HG03354 (cell line): Measurements from ENCODE around the gene PSTPIP2.
"Not testable (repeated sequence)": the region's sequence is repeated elsewhere in the genome, so short reads cannot be mapped to it uniquely, and the experiment has no call there.

Source experiments
- ATAC-seq: cut with Tn5 transposase; IDR thresholded peaks from one replicate; pipeline ENCODE4 v1.9.1; 2021; ENCODE audit warnings: mild to moderate bottlenecking; ENCODE audit not compliant: unreplicated experiment, poor library complexity, severe bottlenecking

Gene PSTPIP2

DNA sequence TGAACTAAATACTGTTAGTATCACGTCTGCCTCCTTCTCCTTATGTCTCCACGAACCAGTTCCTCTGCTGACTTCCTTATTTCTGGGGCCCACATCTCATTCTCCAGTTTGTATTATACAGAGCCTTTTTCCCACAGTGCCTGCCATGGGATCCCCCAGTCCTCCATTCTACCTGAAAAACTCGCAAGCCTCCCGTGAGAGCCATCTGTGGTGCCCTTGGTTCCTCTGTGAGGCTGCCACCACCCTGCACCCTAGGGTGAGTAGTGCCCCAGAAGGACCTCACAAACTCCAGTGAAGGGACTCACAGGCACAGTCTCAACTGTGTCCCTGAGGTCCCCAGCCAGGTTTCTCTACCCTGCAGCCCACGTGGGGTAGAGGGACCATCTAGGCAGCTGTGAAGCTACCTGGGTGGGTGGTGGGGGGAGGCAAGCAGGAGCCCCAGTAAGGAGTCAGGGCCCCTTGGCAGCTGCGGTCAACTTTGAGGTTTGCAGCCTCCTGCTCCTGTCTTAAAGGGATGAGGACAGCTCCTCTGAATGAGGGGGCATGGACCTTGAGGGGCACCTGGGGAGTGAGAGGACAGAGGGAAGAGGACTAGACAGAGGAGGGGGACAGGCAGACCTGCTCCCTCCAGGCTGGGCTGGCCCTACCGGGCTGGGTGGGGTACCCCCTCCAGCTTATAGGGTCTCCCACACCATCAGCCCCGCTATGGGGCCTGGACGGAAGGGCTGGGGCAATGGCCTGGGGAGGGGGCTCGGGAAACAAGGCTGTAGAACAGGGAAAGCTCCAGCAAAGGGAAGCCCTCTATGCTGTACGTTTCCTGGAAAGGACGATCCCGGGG is 1.0 kb downstream of the PSTPIP2 start:
- peak; percentile 1 for ATAC-seq

DNA sequence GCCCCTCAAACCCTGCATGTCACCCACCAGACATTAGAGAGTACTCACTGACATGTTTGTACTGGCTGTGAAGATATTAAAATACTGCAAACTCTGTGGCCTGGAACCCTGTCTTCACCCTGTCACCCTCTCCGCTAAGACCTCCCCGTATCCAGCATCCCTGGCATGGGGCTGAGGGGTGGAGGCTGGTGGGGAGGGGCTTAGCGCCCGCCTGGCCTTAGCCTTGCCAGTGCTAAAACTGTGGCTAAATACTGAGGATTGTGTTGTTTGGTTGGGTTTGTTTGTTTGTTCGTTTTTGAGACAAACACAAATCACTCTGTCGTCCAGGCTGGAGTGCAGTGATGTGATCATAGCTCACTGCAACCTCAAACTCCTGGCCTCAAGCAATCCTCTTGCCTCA is 1.8 kb downstream of the PSTPIP2 start:
- ATAC-seq = no peak

DNA sequence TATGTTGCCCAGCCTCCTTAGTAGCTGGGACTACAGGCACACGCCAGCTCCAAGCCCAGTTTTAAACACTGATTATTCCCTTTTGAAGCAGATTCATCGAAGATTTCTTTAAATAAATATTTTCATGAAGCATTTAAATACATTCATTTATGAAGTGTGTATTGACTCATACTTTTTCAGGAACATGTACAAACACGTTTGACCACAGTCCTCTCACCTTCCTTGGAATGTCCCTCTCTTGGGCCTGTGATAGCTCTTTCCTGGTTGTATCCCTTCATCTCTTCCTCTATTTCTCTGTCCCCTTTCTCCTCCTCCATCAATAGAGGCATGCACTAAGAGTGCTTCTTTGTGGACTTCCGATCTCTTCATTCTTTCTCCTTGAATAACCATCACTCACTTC is 2.5 kb downstream of the PSTPIP2 start:
- no peak for ATAC-seq

DNA sequence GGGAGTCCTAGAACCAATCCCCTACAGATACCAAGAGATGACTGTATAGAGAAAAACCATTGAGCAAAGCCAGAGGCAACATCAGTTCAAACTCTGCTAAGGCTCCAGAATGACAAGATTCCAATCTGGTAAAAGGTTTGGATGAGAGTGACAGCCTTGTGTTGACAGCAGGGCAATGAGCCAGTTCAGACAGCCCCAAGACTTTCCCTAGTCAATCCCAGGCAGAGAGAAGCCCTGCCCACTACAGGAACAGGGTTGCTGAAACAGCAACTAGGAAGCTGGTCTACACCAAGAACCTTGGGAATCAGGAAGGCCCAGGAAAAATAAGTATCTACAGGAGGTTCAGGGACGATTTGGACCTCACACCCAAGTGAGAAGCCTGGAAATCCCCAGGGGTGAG is 3.3 kb downstream of the PSTPIP2 start:
- ATAC-seq = no peak

GRCh38 chr18:46067438-46068007 is 4.5 kb downstream of the PSTPIP2 start:
- no peak for ATAC-seq

GRCh38 chr18:46062781-46063180 is 9.3 kb downstream of the PSTPIP2 start:
- no peak for ATAC-seq

DNA sequence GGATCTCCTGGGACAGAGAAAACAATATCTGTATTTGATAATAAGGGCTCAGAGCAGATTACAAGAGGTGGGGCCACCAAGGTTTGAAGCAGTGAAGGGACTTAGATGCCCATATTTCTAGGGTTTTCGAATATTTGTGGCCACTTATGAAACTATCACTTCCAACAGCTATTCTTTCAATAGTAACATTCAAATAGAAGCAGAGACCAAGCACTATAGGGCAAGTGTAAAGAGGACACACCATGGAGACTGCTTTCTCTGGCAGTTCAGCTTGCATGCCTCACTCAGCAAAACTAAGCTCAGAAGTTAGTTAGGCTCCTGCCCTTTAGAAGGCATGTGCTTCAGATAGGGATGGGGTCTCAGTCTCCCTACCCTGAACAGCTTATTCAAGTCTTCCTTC is 10.3 kb downstream of the PSTPIP2 start:
- no peak for ATAC-seq

GRCh38 chr18:46061387-46061786 is 10.7 kb downstream of the PSTPIP2 start:
- ATAC-seq = no peak

DNA sequence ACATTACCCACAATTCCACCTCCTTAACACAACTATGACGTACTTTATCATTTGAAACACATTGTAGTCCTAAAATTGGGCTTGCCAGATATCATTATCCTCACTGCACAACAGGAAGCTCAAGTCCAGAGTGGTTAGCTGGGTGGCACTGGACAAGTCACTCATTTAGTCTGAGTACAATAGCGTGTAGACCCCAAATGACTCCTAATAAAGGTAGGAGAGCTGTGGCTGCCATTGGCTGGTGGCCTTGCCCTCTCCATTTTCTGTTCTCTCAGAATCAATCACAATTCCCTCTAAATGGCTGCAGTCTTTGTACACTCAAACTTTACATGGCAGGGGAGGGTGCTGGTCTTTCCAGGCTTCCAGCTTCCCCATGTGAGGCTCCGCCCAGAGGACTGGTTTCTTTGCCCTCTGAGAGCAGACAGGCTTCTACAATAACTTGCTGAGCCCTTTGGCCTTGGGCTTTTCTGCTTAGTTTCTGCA is 11.7 kb downstream of the PSTPIP2 start:
- ATAC-seq = no peak

- no peak for ATAC-seq
Observed at GRCh38 chr18:46055838-46056230, 16.2 kb downstream of the PSTPIP2 start.

GRCh38 chr18:46054956-46055837 is 16.9 kb downstream of the PSTPIP2 start:
- no peak for ATAC-seq

- no peak for ATAC-seq
Observed at GRCh38 chr18:46053368-46054095, 18.5 kb downstream of the PSTPIP2 start.

- peak; percentile 40 for ATAC-seq
Observed at GRCh38 chr18:46051731-46052461, 20.2 kb downstream of the PSTPIP2 start.

DNA sequence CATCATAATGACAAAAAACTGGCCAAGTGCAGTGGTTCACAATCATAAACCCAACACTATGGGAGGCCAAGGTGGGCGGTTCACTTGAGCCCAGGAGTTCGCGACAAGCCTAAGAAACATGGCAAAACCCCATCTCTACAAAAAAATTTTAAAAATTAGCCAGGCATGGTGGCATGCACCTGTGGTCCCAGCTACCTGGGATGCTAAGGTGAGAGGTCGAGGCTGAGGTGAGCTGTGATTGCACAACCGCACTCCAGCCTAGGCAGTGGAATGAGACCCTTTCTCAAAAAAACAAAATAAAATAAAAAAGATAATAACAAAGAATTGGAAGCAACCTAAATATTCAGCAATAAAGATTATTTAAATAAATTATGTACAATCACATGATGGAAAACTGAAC is 21.8 kb downstream of the PSTPIP2 start:
- ATAC-seq = no peak

- ATAC-seq = no peak
Observed at GRCh38 chr18:46048641-46049040, 23.4 kb downstream of the PSTPIP2 start.

GRCh38 chr18:46047369-46047768 is 24.7 kb downstream of the PSTPIP2 start:
- ATAC-seq = not testable (repeated sequence)

DNA sequence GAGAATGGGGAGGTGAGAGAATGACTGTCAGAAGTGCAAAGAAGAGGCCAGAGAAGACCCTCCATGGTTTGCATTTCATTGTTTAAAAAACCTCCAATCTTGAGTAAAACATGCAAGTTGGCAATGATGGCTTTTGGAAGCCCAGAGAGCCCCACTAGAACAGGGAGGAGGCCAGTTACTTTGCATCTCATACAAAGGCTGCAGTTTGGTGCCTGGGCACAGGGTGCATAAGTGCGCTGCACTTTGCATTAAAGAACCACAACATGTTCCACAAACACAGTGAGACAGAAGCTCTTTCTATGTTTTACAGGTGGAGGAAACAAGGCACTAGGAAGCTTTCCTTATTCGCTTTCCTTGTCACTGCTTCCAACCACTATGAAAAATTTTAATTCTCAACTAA is 25.4 kb downstream of the PSTPIP2 start:
- ATAC-seq = no peak

GRCh38 chr18:46046126-46046525 is 25.9 kb downstream of the PSTPIP2 start:
- no peak for ATAC-seq

DNA sequence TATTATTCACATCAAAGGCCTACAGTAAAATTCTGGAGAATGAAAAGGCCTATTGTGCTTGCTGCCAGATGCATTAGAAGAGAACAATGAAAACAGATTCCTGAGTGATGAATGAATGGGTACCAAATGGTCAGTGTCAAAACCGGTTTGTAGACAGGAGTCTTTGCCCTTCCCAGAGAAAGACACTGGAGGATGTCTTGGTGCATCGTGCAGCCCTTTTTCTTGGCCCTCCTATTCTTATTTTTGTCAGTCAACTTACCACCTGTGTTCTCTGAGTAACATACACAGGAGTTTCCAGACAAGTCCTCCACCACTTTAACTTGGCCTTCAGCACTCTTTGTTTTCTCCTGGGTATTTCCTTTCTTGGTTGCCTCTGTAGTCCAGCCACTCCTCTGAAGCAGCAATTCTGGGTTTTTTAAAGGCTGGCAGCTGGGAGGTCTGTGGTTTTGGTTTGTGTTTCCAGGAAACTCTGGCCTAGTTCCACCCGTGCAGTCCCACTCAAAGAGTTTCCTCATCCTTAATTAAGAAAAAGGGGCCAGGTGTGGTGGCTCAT is 29.4 kb downstream of the PSTPIP2 start:
- ATAC-seq = no peak
